Inferior parietal cortex (tissue), 1 donor: ENCODE measurements around the gene SHOC1.
"Not testable (repeated sequence)": the region's sequence is repeated elsewhere in the genome, so short reads cannot be mapped to it uniquely, and the experiment has no call there.

Experiments used
- DNase-seq: peaks from one replicate; pipeline ENCODE4 v3.0.0-alpha.2; 2016; ENCODE audit errors: extremely low spot score

The SHOC1 gene

GRCh38 chr9:111794835-111795556 lies at the start of gene SHOC1:
SHOC1 (minus strand) TSS chr9:111794937; CDS start chr9:111791418, 3,519 bp downstream.
- DNase-seq, result no peak

- DNase-seq, result no peak
Measured at GRCh38 chr9:111843971-111844370, 49.2 kb upstream of the SHOC1 start.

- no peak for DNase-seq
Measured at GRCh38 chr9:111842313-111842712, 47.6 kb upstream of the SHOC1 start.

- no peak for DNase-seq
Measured at GRCh38 chr9:111840442-111840841, 45.7 kb upstream of the SHOC1 start.

GRCh38 chr9:111839987-111840386 lies 45.2 kb upstream of the SHOC1 start:
- no peak for DNase-seq

- DNase-seq, result no peak
Measured at GRCh38 chr9:111839387-111839786, 44.6 kb upstream of the SHOC1 start.

GRCh38 chr9:111838439-111838838 lies 43.7 kb upstream of the SHOC1 start:
- DNase-seq, result no peak

- DNase-seq, result no peak
Measured at GRCh38 chr9:111836311-111836710, 41.6 kb upstream of the SHOC1 start.

- no peak for DNase-seq
Measured at GRCh38 chr9:111833941-111834340, 39.2 kb upstream of the SHOC1 start.

- DNase-seq, result no peak
Measured at GRCh38 chr9:111832449-111832848, 37.7 kb upstream of the SHOC1 start.

GRCh38 chr9:111831371-111832108 lies 36.8 kb upstream of the SHOC1 start:
- DNase-seq, result no peak

- DNase-seq, result no peak
Measured at GRCh38 chr9:111828193-111828592, 33.5 kb upstream of the SHOC1 start.

GRCh38 chr9:111825468-111826145 lies 30.9 kb upstream of the SHOC1 start:
- DNase-seq, result no peak

GRCh38 chr9:111821006-111821528 lies 26.3 kb upstream of the SHOC1 start:
- DNase-seq, result no peak

- no peak for DNase-seq
Measured at GRCh38 chr9:111819360-111819759, 24.6 kb upstream of the SHOC1 start.

- no peak for DNase-seq
Measured at GRCh38 chr9:111815285-111816070, 20.7 kb upstream of the SHOC1 start.

- no peak for DNase-seq
Measured at GRCh38 chr9:111812337-111812736, 17.6 kb upstream of the SHOC1 start.

- DNase-seq, result no peak
Measured at GRCh38 chr9:111810908-111811307, 16.2 kb upstream of the SHOC1 start.

GRCh38 chr9:111810415-111810814 lies 15.7 kb upstream of the SHOC1 start:
- DNase-seq, result not testable (repeated sequence)

GRCh38 chr9:111807197-111807596 lies 12.5 kb upstream of the SHOC1 start:
- DNase-seq, result no peak

GRCh38 chr9:111806259-111806658 lies 11.5 kb upstream of the SHOC1 start:
- no peak for DNase-seq

GRCh38 chr9:111805830-111806241 lies 11.1 kb upstream of the SHOC1 start:
- no peak for DNase-seq
